ENCODE results near the gene MCRIP2.
"Not testable (repeated sequence)": the region's sequence is repeated elsewhere in the genome, so short reads cannot be mapped to it uniquely, and the experiment has no call there.

The MCRIP2 gene

DNA sequence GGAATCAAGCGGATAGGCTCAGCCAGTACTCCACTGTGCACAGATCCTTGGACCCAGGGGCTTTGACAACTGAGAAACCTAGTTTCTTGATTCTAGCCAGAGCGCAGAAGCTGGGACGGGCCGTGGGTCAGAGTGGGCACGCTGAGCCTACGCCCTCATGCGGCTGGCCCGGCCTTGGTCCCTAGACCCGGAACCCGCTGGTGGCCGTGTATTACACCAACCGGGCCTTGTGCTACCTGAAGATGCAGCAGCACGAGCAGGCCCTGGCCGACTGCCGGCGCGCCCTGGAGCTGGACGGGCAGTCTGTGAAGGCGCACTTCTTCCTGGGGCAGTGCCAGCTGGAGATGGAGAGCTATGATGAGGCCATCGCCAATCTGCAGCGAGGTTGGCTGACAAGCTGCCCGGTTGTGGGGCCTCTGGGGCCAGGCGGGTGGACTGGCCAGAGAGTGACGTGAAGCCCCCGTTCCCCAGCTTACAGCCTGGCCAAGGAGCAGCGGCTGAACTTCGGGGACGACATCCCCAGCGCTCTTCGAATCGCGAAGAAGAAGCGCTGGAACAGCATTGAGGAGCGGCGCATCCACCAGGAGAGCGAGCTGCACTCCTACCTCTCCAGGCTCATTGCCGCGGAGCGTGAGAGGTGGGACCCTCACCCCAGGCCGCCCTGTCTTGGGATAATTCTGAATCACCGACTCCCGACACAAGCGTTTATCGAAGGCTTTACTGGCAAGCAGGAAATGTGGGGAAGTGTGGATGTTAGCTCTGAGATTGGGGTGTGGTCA is 39.5 kb downstream of the MCRIP2 start:
- no peak for DNase-seq (ENCODE audit: low read depth, low spot score)

DNA sequence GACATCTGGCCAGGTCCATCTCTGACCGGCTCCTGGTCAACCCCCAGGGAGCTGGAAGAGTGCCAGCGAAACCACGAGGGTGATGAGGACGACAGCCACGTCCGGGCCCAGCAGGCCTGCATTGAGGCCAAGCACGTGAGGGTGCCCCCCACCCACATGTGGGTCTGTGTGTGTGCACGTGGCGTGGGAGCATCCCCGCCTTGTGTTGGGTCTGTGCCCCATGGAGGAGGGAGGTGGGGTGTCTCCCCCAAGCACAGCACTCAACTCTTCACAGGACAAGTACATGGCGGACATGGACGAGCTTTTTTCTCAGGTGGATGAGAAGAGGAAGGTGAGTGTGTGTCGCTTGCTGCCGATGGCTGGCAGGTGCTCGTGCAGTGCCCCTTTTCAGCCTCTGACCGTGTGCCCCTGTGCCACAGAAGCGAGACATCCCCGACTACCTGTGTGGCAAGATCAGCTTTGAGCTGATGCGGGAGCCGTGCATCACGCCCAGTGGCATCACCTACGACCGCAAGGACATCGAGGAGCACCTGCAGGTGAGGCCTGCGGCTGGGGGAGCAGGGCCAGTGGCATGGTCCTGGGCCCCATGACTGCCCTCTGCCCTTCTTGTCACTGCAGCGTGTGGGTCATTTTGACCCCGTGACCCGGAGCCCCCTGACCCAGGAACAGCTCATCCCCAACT is 40.3 kb downstream of the MCRIP2 start:
- no peak for DNase-seq (ENCODE audit: low read depth, low spot score)

DNA sequence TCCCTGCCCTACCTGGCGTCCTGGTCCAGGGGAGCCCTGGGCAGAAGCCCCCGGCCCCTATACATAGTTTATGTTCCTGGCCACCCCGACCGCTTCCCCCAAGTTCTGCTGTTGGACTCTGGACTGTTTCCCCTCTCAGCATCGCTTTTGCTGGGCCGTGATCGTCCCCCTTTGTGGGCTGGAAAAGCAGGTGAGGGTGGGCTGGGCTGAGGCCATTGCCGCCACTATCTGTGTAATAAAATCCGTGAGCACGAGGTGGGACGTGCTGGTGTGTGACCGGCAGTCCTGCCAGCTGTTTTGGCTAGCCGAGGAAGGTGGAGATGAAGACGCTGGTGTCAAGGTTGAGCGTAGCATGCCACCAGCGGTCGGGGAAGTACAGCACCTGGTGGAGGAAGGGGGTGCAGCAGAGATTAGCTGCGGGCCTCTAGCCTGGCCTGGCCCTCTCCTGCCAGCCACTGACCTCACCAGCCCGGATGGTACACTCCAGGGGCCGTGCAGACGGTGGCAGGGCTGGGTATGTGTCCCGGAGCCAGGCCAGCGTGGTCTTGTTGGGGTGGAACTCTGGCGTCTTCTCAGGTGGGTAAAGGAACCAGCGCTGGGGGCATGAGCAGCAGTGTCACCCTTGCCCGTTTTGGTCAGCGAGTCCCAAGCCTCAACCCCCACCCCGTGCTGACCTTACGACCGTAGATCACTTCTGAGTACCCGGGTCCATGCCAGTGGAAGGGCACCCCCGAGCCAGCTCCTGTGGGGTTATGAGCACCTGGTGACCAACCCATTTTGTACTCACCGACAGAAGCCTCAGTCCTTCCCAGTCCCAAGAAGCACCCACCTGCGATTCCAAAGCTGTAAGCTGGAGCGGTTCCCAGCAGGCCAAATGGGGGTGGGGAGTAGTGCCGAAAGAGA is 41.1 kb downstream of the MCRIP2 start:
- no peak for DNase-seq (ENCODE audit: low read depth, low spot score)

DNA sequence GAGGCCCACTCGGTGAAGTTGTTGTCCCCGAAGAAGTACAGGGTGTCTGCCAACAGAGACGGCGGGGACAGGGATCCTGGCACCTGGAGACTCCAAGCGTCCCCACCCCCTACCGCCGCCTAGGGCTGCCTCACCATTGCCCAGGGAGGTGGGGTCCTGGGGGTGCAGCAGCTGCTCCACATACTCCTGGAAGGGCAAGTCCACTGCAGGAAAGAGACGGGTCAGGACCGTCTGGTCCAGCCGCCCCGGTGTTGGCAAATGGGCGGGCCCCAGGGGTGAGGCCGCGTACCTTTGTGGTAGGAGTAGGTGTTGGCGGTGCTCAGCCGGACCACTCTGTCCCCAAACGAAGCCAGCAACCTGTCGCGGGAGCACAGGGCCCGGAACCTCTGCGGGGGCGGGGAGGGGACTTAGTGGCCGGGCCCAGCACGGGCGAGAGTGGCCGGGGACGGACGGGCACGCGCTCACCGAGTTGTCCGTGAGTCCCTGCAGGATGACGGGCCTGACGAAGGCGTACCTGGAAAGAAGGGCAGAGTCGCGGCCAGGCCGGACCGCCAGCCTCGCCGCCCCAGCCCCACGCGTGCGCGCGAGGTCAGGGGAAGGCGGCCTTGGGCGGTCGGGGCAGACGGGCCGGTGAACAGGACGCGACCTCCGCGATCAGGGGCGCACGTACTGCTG is 41.9 kb downstream of the MCRIP2 start:
- no peak for DNase-seq (ENCODE audit: low read depth, low spot score)

DNA sequence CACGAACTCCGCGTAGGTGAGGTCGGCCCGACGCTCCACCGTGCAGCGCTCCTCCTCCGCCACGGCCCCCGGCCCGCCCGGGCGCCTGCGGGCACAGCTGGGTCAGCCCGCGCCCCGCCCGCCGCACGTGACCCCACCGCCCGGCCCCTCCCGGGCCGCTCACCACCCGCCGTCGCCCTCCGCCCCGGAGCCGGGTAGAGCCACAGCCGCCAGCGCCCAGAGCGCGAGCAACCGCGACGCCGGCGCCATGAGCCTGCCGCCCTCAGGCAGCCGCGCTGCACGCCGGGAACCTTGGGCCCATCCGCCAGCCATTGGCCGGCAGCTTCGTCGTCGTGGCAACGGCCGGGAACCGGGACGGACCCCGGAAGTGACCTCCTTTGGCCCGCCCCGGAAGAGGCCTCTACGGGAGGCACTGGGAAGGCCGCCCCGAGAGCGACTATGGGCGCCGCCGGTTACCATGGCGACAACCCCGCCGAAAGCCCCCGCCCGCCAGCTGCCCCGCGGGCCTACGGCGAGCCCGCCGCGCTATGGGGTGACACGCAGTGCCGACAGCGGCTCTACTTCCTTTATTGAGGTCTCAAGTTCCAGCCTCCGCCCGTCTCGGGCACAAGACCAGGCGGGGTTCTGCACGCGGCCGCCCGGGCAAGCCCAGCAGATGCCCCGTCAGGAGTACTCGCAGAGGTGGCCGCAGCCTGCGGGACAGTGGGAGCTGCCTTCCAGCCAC is 42.6 kb downstream of the MCRIP2 start, which contains the start of gene JMJD8:
TSS of gene JMJD8 (minus strand) at position 264 of the 724 bp plus-strand sequence. CDS start at position 249, 15 bp downstream.
- peak; percentile 98 for DNase-seq (ENCODE audit: low read depth, low spot score)

DNA sequence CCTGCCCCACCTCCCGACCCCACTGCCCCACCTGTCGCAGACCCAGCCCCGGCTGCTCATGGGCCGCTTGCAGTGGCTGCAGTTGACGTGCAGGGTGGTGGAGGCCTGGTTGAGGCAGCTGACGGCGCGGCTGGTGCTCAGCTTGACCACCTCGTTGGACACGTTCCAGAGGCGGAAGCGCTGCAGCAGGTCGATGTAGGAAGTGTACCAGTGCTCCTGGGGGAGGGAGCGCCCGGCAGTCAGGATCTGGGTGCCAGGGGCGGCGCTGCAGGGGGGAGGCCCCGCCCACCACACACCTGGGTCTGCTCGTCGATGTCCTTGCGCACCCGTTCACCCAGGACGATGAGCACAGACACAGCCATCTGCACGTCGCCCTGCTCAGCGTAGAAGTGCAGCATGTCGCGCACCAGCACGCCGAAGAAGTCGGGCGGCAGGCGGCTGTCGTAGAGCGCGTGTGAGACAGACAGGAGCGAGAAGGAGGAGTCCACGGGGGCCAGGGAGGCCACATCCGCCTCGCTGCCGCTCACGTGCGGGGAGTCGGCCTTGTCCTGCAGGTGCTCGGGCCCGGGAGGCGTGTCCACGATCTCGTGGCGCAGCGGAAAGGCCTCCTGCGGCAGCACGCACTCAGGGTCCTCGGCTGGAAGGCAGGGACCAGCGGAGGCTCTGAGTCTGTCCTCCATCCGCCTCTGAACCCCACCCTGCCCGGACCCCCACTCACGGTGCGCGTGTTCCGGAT is 43.5 kb downstream of the MCRIP2 start:
- DNase-seq (ENCODE audit: low read depth, low spot score), result no peak

DNA sequence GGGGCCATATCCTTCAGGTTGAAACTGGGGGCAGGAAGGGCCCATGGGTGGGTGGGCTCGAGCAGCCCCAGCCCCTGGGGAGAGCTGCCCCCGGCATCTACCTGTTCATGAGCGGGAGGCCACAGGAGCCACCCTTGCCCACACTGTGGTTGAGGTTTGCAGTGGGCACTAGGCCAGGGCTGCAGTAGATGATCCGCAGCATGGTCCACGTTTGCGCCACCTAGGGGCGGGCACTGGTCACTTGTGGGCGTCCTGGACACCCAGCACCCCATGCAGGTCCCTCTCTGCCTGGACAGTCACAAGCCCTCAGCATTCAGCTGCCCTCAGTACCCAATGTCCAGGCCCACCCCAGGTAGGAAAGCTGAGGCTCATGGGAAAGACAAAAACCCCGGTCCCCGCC is 44.3 kb downstream of the MCRIP2 start:
- DNase-seq (ENCODE audit: low read depth, low spot score), result no peak

DNA sequence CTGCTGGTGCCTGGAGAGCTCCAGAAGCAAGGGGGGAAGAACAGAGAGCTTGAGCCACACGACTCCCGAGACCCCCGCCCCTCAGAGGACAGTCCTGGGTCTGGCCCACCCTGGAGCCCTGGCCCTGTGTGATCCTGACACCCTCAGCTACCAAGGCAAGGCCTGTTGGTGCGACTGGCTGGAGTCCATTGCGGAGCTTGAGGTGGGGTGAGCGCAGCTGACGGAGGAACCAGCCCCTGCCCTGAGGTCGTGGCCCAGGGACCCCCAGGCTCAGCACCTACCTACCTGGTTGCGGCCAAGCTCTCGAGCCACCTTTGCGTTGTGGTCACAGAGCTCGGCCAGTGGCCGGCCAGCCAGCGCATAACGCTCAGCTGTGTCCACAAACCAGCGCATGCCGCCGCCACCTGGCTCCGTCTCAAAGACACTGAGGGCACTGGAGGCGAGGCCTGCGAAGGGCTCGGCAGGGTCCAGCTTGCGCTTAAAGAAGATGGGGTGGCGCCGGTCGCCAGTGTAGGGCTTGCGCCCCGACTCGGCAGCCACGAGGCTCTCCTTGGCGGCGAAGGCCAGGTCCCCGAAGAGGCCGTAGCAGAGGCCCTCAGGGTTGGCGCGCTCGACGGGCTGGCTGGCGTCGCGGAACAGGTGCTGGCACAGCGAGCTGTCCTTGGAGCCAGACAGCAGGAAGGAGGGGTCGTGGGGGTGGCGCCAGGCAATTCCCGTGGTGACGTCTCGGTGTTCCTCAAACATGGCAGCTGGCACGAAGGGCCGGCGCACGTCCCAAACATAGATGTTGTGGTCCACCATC is 45.0 kb downstream of the MCRIP2 start:
- no peak for DNase-seq (ENCODE audit: low read depth, low spot score)

DNA sequence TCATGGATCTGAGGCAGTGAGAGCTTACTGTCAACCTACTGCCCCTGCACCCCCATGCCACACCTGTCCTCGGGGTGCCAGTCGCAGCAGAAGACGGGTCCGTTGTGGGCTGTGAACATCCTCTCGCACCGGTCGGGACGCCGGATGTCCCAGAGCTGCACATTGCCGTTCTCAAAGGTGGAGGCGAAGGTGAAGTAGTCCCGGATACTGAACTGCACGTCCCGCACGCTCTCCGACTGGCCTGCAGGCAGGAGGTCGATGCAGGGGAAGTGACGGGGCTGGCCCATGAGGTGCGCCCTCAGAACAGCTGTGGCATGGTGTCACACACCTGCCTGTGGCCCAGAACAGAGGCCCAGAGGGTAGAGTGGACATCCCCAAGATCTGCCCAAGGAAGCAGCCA is 45.9 kb downstream of the MCRIP2 start:
- DNase-seq (ENCODE audit: low read depth, low spot score), result no peak

DNA sequence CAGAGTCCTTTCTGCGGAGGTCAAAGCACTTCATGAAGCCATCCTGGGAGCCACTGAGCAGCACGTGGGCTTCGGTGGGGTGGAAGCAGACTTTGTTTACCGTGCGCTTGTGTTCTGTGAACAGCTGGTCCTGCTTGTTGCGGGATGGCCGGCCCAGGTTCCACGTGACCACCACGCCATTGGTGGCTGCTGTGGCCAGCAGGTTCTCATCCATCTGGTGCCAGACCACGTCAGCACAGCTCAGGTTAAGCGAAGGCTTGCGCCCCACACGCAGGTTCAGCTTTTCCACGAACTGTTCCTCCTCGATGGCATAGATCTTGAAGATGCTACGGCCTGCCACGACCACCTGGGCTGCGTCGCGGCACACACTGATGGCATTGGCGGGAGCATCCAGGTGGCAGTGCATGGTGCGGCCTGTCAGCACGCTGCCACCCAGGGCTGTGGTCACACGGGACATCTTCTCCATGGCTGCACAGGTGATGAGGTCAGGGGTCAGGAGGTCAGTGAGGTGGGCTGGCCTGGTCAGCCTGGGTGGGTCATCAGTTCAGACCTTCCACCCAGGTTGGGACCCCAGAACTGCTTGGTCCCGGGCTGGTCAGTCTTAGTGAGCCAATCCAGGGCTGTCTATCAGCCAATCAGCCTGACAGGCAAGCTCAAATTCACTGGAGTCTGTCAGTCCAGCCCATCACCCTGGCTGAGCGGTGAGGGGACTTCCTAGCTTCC is 47.7 kb downstream of the MCRIP2 start:
- no peak for DNase-seq (ENCODE audit: low read depth, low spot score)

DNA sequence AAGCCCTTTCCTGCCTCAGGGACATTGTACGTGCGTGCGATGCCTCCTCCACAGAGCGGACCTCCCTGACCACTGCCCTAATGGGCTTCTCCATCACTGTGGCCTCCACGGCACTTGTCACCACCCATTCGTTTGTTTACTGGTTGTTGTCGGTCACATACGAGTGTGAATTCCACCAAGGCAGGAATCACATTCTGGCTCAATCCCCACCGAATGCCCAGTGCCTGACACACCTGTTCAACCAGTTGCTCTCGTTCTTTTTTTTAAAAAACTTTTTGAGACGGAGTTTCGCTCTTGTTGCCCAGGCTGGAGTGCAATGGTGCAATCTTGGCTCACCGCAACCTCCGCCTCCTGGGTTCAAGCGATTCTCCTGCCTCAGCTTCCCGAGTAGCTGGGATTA is 49.6 kb downstream of the MCRIP2 start:
- not testable (repeated sequence) for DNase-seq (ENCODE audit: low read depth, low spot score)

DNA sequence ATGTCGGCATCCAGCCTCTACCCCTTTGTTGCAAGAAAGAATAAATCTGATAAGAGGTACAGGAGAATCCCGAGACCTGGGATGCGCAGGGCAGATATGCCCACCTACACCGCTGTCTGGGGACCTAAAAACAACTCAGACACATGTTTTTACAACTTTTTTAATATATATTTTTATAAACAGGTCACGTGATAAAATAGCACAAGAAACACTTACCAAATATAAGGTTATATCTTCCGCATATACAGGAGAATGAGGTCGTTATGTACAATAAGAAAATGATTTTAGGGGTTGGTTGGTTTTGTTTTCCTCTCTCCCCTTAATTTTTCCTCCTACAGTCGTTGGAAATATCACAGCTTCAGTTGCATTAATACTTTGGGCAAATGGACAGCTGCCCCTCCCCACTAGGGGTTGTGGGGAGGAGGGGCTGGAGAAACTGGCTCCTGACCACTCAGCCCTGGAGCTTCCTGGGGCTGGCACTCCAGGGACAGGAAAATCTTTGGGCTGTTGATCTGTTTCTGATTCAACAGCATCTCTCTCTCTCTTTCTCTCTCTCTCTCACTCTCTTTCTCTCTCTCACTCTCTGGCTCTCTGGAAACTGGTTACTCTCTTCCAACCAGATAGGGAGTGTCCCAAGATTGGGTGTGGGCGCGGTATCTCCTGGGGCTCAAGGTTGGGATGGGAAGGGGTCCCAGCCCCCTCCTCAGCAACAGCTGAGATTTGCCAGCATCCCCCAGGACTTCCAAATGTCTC is 50.9 kb downstream of the MCRIP2 start:
- no peak for DNase-seq (ENCODE audit: low read depth, low spot score)

DNA sequence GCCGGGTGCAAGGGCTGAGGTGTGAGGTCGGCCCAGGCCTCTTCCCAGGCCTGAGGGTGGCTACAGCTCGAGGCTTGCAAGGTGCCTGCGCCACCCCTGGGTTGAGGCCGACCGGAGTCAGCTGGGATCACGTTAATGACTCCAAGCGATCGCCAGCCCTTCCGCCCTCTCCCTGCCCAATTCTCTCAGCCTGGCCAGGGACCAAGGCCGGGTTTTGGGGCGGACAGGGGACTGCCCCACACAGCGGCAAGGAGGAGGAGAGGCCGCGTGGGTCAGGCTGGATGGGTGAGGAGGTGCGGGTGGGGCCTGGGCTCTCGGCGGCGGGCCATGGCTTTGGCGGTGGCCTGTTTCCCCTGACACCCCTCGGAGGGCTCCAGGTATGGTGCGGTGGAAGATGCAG is 51.7 kb downstream of the MCRIP2 start:
- no peak for DNase-seq (ENCODE audit: low read depth, low spot score)

DNA sequence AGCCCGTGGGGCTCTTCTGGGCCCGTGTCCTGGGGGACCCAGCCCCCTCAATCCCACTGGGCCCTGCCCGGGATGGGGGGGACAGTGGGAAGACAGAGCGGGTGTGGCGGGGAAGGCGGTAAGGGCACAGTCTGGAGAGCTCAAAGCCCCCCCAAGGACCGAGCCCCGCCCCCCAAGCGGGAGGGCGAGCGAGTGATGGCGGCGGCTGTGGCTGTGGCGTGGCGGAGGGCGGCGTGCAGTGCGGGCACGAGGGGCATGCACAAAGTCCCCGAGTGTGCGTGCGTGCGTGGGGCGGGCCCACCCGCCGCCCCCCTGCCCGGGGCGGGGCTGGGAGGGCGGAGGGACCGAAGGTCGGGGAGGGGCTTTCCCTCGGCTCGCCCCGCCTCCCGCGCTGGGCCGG is 52.1 kb downstream of the MCRIP2 start:
- DNase-seq (ENCODE audit: low read depth, low spot score), result no peak

DNA sequence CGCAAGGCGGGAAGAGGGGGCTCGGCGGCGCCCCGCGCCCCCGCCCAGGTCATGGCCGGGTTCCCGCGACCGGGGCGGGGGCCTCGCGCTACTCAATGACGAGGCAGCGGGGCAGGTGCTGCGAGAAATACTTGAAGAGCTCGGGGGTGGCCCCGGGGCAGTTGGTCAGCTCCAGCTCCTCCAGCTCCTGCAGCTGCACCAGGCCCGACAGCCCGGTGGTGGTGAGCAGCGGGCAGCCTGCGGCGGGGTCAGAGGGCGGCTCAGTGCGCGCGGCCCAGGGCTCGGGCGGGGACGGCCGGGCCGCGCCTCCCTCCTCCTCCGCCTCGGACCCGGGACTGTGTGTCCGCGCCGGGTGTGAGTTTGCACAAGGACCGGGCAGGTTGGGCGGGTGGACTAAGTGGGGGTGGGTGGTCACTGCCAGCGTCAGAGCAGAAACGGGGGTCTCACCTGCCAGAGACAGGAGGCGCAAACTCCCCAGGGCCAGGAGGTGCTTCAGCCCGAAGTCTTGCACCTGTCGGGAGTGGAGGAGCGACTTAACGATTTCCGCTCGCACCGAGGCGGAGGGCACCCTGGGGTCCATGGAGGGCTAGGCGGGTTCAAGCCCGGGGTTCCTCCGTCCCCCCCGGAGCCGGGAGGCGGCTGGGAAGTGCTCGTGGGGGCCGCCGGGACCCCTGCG is 52.7 kb downstream of the MCRIP2 start:
- DNase-seq (ENCODE audit: low read depth, low spot score), result peak; percentile 62

DNA sequence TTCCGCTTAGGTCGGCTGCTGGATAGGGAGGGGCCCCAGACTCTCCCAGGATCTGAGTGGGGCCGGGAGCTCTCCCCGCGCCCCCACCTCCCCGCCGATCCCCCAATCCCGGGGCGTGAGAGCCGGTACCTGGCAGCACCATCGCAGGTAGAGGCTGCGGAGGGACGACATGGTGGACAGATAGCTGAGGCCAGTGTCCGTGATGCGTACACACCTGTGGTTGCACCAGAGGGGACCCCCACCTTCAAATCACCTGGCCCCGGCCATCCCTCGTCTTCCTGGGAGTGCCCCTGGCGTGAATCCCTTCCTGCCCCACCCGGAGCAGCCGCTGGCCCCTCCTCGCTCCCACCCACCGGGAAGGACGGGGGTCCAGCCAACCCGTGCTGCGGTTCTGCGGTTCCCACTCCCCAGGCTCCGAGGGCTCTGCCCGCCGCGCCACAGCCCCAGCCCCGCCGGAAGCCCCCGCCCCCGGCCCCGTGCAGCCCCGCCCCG is 53.3 kb downstream of the MCRIP2 start:
- DNase-seq (ENCODE audit: low read depth, low spot score), result no peak

Measured in ELF-1 (cell line).